NCI-H2196 (cell line): ENCODE measurements around the gene NOVA2.
A peak's percentile ranks its signal among the peaks of the same experiment; 100 is the strongest.

Source experiments
- DNase-seq: peaks from one replicate; lab custom pipeline; 2025; ENCODE audit not compliant: unreplicated experiment; lab: John Stamatoyannopoulos, UW

NOVA2 gene

GRCh38 chr19:46002678-46003275 is 29.1 kb upstream of the NOVA2 start:
- no peak for DNase-seq

GRCh38 chr19:46000491-46001246 is 27.0 kb upstream of the NOVA2 start:
- DNase-seq: peak; percentile 47

GRCh38 chr19:45999653-46000121 is 26.0 kb upstream of the NOVA2 start:
- DNase-seq: peak; percentile 32

GRCh38 chr19:45998834-45999233 is 25.2 kb upstream of the NOVA2 start:
- DNase-seq: no peak

- DNase-seq: no peak
Measured at GRCh38 chr19:45996933-45997332, 23.3 kb upstream of the NOVA2 start.

GRCh38 chr19:45995715-45996385 is 22.2 kb upstream of the NOVA2 start:
- DNase-seq: peak; percentile 10

- peak; percentile 99 for DNase-seq
Measured at GRCh38 chr19:45994998-45995714, 21.5 kb upstream of the NOVA2 start, which contains the start of gene CCDC61. Gene CCDC61, plus strand, starts transcription at chr19:45995467. Its CDS starts 7,552 bp downstream, at chr19:46003019.

- no peak for DNase-seq
Measured at GRCh38 chr19:45994456-45994997, 20.9 kb upstream of the NOVA2 start.

GRCh38 chr19:45990113-45990728 is 16.6 kb upstream of the NOVA2 start:
- no peak for DNase-seq

- DNase-seq: no peak
Measured at GRCh38 chr19:45985321-45985720, 11.7 kb upstream of the NOVA2 start.

GRCh38 chr19:45981350-45981749 is 7.7 kb upstream of the NOVA2 start:
- no peak for DNase-seq

- DNase-seq: no peak
Measured at GRCh38 chr19:45978156-45978555, 4.5 kb upstream of the NOVA2 start.

- DNase-seq: no peak
Measured at GRCh38 chr19:45976178-45976577, 2.5 kb upstream of the NOVA2 start.

GRCh38 chr19:45975306-45976070 is 1.8 kb upstream of the NOVA2 start:
- no peak for DNase-seq

GRCh38 chr19:45972947-45973540 is 621 bp downstream of the NOVA2 start:
- no peak for DNase-seq

- DNase-seq: no peak
Measured at GRCh38 chr19:45972081-45972946, 1.4 kb downstream of the NOVA2 start.

GRCh38 chr19:45971260-45971902 is 2.3 kb downstream of the NOVA2 start:
- DNase-seq: no peak

GRCh38 chr19:45969676-45970075 is 4.0 kb downstream of the NOVA2 start:
- no peak for DNase-seq
